HG02642 (cell line): ENCODE data around the gene GGT1.
"Not testable (repeated sequence)": the region's sequence is repeated elsewhere in the genome, so short reads cannot be mapped to it uniquely, and the experiment has no call there.

Experiments
- ATAC-seq: cut with Tn5 transposase; IDR thresholded peaks from one replicate; pipeline ENCODE4 v1.9.1; 2021; ENCODE audit warnings: mild to moderate bottlenecking; ENCODE audit not compliant: unreplicated experiment, poor library complexity

GGT1 gene

GRCh38 chr22:24583221-24584165 is 19.5 kb upstream of the GGT1 start:
- ATAC-seq: no peak

- ATAC-seq: no peak
Observed at GRCh38 chr22:24584166-24584790, 18.7 kb upstream of the GGT1 start.

GRCh38 chr22:24584871-24585411 is 18.1 kb upstream of the GGT1 start:
- ATAC-seq: no peak

- ATAC-seq: no peak
Observed at GRCh38 chr22:24585461-24585860, 17.5 kb upstream of the GGT1 start.

DNA sequence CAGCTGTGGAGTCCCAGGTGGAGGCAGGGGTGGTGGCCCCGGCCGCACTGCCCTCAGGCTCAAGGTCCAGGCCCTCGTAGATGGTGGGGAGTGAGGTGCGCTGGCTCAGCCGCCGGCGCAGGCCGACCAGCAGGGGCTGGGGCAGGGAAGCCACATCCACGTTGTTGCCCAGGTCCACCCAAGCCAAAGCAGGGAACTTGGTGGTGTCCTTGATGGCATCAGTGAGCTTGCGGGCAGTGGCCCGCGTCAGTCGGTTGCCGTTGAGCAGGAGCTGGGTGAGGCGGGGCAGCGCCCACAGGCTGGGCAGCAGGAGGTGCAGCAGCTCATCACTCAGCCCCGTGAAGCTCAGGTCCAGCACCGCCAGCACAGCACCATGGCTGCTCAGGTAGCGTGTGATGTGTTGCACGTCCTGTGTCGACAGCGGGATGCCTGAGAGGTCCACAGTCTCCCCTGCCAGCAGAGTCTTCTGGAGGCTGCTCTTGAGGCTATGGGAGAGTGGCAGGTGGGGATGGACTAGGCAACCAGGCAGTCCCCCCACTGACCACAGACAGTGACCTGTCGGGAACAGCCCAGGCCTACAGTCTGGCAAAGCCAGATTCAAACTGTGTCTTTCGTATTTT is 17.0 kb upstream of the GGT1 start:
- ATAC-seq: no peak

- ATAC-seq: no peak
Observed at GRCh38 chr22:24587251-24587650, 15.7 kb upstream of the GGT1 start.

- ATAC-seq: no peak
Observed at GRCh38 chr22:24587948-24588347, 15.0 kb upstream of the GGT1 start.

DNA sequence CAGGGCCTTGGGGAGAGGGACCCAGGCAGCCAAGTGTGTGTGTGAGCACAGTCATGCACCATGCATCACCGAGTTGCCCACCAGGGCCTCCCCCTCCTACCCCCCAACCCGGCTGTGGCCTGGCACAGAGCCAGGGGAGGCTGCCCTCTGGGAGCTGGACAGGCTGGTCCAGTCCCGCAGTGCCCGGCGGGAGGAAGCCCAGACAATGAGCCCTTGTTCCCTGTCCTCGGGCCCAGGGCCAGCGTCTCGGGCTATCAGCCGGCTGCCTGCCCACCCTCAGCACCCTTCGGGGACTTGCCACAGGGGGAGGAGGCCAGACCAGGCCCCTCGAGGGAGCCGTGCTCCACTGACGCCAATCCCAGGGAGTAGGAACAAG is 14.6 kb upstream of the GGT1 start:
- no peak for ATAC-seq

GRCh38 chr22:24588757-24589481 is 14.1 kb upstream of the GGT1 start:
- ATAC-seq: no peak

DNA sequence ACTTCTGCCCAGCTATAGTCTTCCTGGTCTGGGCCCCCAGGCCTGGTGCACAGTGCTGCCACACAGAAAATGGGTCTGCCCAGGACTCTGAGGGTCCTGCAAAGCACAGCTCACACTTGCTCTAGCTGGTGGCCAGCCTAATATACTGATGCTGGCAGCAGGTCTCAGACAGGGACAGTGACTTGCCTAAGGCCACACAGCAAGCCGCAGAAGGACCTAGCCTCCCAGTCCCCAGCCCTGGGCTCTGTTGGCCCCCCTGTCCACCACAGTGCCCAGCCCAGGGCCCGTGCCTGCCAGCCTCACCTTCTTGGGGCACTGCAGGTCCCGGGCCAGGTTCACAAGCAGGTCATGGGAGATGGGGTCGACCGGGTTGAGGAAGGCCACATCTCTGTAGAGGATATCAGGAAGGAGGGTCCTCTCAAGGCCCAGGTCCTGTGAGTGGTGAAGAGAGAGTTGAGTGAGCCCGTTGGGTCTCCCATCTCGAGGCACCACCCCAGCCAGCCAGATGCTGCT is 13.4 kb upstream of the GGT1 start:
- no peak for ATAC-seq

GRCh38 chr22:24590596-24591173 is 12.3 kb upstream of the GGT1 start:
- no peak for ATAC-seq

DNA sequence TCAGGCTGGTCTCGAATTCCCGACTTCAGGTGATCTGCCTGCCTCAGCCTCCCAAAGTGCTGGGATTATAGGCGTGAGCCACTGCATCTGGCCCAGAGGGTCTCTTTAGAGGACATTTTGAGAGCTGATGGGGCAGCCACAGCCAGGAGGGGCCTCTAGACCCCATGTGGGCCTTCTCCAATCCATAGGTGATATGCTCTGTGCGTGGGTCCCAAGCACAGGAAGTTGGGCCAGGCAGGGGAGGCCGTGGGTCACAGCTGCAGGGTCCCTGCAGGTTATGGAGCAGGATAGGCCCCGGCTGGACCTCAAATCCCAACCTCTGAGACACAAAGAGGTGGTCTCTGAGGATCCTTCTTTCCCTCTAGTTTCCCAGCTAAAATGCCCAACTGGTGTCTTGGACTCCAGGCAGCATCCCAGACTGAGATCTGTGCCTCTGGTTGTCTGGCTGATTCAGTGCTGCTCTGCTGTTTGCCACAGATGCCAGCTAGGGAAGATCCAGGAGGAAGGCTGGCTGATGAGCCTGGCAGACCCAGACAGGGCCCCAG is 11.6 kb upstream of the GGT1 start:
- ATAC-seq: no peak

- peak; percentile 8 for ATAC-seq
Observed at GRCh38 chr22:24592058-24592850, 10.7 kb upstream of the GGT1 start.

DNA sequence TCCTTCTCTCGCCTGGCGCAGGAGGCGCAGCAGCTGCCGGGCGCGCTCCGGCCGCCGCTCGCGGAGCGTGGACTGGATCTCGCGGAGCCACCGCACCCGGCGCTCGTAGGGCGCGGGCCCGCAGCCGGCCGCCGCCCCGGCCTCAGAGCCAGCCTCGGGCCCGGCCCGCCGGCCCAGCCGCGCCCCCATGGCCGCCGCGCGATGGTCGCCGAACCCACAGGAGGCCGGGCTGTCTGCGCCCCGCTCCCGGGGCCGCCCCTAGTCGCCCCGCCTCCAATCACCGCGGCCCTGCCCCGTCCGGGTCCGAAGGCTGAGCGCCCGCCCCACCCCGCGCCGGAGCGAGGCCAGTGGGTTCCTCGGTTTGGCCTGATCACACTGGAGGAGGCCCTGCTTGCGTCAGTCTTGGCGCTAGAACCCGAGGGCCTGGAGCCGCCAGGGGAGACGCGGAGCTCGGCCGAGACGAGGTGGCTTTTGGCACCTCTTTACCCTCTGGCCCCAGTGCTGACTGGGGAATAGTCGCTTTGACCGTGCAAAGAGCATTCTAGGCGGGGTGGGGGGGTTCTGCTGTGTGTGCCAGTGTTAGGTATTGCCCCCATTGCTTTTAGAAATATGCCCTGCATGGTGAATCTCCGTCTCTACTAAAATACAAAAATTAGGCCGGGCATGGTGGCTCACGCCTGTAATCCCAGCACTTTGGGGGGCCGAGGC is 10.0 kb upstream of the GGT1 start, which contains the start of gene LRRC75B:
Gene LRRC75B (minus strand): TSS at position 223 of the 708 bp plus-strand sequence. CDS start 34 bp downstream, at position 189.
- ATAC-seq: peak; percentile 82

- not testable (repeated sequence) for ATAC-seq
Observed at GRCh38 chr22:24593559-24593835, 9.5 kb upstream of the GGT1 start.

DNA sequence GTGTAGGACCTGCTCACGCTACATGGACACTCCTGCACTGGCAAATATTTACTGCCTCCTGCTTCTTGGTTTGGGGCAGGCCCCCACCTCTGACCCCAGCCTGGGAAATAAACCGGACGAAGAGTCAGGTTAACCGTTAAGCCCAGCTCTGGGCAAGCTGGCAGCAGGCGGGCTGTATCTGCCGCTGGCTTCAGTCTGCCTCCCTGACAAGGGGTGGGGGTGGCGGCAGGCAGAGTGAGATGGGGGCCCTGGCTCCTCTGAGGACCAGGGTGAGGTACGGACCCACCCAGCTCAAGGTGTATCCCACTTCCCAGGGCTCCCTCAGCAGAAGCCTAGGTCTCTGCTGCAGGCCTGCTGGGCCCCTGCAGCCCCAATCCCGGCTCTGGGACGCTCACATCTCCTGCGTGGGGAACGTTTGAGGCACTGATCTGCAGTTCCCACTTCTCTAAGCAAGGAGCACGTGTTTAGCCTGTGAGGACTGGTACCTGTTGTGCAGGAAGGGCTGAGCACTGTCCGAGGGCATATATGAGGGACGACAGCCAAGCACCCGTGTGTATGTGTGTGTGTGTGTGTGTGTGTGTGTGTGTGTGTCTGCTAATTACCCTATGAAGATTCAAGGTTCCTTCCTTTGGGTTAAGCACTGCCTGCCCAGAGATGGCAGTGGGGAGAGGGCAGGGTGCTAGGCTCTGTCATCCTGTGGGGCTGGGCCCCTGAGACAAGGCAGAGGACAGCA is 9.0 kb upstream of the GGT1 start:
- no peak for ATAC-seq

DNA sequence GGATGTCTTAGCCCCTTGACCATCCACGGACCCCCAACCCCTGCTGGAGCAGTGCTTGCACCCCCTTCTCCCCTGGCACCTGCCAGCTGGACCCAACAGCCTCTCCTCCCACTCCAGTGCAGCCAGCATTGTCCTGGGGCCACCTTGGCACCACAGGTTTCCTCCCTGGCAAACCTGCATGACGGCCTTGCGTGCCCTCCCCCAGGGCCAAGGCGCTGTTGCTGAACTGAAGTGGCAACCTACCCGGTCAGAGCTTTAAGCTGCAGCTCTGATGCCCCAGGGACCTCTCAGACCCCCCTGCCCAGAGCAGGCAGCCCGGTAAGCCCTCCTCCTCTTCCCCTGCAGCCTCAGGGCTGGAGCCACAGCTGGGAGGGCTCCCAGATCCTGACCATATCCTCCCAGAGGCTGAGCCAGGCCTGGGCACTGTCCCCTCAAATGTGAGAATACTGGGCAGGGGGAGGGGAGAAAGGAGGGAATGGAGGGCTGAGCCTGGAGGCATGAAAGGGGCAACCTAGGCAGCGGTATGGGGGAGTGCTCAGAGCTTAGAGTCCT is 8.3 kb upstream of the GGT1 start:
- ATAC-seq: no peak
